HFF-Myc (cell line): Measurements from ENCODE around the gene BICC1.

ENCODE experiments used
- DNase-seq: peaks from one replicate; pipeline ENCODE4 v3.0.0-alpha.2; 2011; ENCODE audit warnings: low read depth; ENCODE audit errors: extremely low read depth
- H3K4me3 ChIP-seq: replicated peaks from 2 replicates; pipeline ENCODE4 v1.5.1; 2011; ENCODE audit warnings: low read depth, mild to moderate bottlenecking, control low read depth, low read length
- TF ChIP-seq, protein P1 (sequence below): IDR thresholded peaks from 2 replicates; pipeline ENCODE4 v1.5.1; 2012; ENCODE audit warnings: mild to moderate bottlenecking, low read depth, low read length, control low read depth; ENCODE audit errors: missing control alignments

Gene BICC1

DNA sequence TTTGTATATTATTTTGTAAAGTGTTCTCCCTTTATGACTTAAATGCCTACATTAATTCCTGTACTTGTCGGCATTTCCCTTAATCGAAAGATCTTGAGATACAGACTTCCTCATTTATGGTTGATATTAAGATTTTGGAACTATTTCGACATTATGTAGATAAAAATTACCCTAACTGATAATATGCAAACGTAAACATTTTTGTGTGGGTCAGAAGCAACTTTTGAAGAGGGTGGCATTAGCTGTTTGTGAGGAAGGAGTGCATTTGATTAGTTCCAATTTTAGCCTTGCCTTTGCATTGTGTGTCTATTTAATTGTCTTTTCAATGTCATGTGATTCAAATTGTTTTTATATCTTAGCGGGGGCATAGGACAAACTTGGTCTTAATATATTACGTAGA, 114.7 kb downstream of the BICC1 start:
- TF ChIP-seq, protein P1, sequence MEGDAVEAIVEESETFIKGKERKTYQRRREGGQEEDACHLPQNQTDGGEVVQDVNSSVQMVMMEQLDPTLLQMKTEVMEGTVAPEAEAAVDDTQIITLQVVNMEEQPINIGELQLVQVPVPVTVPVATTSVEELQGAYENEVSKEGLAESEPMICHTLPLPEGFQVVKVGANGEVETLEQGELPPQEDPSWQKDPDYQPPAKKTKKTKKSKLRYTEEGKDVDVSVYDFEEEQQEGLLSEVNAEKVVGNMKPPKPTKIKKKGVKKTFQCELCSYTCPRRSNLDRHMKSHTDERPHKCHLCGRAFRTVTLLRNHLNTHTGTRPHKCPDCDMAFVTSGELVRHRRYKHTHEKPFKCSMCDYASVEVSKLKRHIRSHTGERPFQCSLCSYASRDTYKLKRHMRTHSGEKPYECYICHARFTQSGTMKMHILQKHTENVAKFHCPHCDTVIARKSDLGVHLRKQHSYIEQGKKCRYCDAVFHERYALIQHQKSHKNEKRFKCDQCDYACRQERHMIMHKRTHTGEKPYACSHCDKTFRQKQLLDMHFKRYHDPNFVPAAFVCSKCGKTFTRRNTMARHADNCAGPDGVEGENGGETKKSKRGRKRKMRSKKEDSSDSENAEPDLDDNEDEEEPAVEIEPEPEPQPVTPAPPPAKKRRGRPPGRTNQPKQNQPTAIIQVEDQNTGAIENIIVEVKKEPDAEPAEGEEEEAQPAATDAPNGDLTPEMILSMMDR: no peak
- no peak for DNase-seq
- H3K4me3 ChIP-seq: no peak overlapping the region

DNA sequence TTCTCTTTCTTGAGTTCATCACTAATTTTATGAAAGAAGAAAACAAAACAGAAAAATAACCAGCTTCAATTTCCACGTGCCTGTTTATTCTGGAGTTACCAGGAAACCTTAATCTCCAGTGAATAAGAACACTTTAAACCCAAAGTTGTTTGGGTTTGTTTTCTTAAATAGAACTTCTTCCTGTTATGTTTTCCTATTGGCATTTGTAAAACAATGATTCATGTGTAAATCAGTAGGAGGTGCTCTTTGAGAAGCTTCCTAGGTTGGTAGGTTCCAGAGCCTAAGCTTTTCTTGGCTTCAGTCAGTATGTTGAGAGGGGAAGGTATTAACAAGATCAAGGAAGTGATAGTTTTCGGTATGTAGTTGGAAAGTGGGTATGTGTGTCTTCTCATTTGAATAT, 119.0 kb downstream of the BICC1 start:
- no peak overlapping the region for H3K4me3 ChIP-seq
- TF ChIP-seq, protein P1: no peak
- no peak for DNase-seq

DNA sequence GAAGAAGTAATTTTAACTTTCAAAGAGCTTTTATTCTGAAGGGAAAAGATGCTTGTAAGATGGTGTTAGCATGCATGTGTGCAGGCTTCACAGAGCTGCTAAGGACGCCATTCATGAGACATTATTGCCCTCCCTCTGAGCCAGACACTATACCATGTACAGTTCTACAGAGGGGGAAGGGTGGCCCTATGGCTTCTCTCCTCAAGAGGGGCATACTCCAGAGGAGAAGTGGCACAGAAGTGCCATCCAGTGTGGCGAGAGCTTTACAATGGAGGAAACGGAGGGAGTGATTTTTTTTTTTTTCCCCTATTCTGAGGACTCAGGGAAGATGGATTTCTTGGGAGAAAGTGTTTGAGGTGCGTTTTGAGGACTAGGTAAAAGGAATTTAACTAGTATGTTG, 119.5 kb downstream of the BICC1 start:
- TF ChIP-seq, protein P1: no peak
- H3K4me3 ChIP-seq: no peak overlapping the region
- DNase-seq: no peak

DNA sequence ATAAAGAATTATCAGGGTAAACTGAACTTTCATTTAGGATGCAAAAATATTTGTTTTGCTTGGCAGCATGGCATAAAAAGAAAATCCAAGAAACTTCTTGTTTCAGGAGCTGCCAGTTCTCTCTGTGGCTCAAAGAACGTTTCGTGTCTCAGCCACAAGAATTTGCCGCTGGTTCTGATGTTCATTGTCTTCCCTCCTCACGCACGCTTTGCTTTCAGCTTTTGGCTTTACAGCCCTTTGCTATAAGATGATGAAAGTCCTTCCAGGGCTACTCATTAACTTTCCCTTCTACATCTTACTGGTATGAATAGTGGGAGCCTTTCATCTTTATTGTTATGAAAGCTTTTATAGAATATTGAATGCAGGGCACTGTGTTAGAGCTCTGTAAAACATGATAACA, 124.7 kb downstream of the BICC1 start:
- no peak overlapping the region for H3K4me3 ChIP-seq
- DNase-seq: no peak
- TF ChIP-seq, protein P1: no peak

DNA sequence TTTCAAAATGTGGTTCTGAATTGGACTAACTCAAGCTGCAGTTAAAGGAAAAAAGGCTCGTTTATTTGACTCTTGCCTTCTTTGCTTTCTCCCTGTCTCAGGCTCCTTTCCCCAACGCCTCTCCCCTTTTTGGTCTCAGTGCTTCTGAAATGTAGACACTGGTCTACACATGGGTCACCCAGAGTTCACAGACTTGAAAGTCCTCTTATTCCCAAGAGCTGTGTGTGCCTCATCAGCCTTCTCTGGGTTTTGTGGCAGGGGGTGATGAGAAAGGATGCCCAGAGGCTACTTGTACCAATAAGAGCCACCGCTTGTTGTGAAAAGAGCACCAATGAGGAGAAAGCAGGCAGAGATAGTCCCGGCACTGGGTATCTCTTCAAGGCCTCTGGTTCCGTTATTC, 125.7 kb downstream of the BICC1 start:
- no peak overlapping the region for H3K4me3 ChIP-seq
- TF ChIP-seq, protein P1: no peak
- DNase-seq: no peak

DNA sequence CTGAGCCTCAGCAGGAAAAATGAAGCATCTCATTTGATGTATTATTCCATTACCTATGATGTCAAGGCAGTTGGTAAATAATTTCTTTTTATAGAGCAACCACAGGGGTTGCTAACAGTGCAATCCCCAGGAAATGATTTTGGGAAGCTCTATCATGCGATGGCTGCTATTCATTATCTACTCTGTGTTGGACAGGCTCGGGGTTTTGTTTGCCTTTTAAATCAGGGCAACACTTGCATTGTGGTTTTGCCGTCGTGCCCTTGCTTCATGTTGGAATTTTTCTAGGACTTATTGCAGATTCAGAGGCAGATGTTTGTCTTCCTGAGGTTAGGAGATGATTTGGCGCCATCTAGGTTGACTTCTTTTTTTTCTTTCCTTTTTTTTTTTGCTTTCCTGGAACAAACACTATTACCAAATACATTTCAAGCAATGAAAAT, 128.4 kb downstream of the BICC1 start:
- peak; percentile 98 for DNase-seq
- TF ChIP-seq, protein P1: peak; percentile 31
- no peak overlapping the region for H3K4me3 ChIP-seq

DNA sequence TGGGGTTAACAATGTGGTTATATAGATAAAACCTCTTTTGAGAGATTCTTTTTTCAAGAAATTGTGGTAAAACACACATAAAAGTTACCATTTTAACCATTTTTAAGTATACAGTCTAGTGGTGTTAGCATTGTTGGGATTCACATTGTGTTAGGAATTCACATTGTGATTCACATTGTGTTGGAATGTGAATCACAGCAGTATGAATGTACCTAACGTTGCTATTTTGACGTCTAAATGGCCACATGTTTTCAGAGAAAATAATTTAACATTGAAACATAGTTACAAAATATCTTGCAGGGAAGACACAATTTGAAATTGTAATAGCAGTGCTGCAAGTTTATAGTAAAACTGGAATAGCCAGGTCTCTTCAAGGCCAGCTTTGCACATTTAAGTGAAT, 129.0 kb downstream of the BICC1 start:
- DNase-seq: no peak
- H3K4me3 ChIP-seq: no peak overlapping the region
- TF ChIP-seq, protein P1: no peak
